COLO668 (cell line): ENCODE measurements around the gene CLEC2B.

ENCODE experiments used
- DNase-seq: peaks from one replicate; lab custom pipeline; 2025; ENCODE audit not compliant: unreplicated experiment; lab: John Stamatoyannopoulos, UW

Gene CLEC2B

GRCh38 chr12:9810671-9811070 is 58.5 kb downstream of the CLEC2B start:
- no peak for DNase-seq

DNA sequence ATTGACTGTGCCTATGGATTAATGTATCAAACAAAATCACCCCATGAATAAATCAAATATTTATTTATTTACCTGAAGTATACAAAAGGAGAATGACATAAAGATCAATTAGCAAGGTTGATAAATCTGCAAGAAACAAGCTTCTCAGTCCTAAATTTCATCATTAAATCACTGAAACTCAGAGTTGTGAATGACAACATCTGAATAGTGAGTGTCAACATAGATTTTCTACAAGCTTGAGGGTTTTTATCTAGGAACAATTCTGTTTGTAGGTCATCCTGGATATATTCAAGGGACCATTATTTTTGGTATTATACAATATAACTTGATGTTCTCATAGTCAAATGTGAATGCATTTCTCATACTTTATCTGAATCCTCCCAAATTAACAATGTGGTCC is 59.3 kb downstream of the CLEC2B start:
- no peak for DNase-seq

- DNase-seq, result no peak
These were observed 59.8 kb downstream of the CLEC2B start for GRCh38 chr12:9809338-9809737.

- DNase-seq, result no peak
These were observed 60.6 kb downstream of the CLEC2B start for GRCh38 chr12:9808504-9808903.

DNA sequence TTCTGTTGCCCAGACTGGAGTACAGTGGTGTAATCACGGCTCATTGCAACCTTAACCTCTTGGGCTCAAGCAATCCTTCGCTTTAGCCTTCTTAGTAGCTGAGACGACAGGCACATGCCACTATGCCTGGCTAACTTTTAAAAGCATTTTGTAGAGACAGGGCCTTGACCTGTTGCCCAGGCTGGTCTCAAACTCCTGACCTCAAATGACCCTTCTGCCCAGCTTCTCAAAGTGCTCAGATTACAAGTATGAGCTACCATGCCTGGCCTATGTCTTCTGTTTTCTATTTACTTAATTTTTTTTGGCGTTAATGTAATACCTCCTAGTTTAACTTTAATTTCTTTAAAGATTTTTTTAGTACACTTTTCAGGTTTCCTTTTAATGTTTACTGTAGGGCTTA is 62.4 kb downstream of the CLEC2B start:
- no peak for DNase-seq

DNA sequence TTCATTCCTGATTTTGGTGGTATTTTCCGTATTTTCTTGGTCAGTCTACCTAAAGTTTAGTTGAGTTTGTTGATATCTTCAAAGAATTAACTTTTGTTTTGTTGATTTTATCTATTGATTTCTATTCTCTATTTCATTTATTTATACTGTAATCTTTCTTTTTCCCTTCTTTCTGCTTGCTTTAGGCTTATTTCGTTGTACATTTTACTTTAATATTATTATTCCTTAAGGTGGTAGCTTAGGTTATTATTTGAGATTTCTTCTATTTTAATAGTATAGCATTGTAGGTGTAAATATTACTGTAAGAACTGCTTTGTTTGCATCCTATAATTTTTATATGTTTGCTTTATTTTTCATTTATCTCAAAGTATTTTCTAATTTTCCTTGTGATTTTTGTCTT is 63.3 kb downstream of the CLEC2B start:
- no peak for DNase-seq
